Measurements from ENCODE around the gene FILIP1.

GRCh38 chr6:75262716-75263400 is 230.7 kb downstream of the FILIP1 start:
- TF ChIP-seq CTCF (IDR thresholded peaks at IDR 0.05; ENCODE audit: insufficient read depth, low read length, poor library complexity, severe bottlenecking) (no peak), EZH2phosphoT487 (conservative IDR thresholded peaks at IDR 0.05; ENCODE audit: low read length) (no peak)

Data from SU-DHL-6 (cell line).